ENCODE results near the gene TMPRSS3. TPM values are rescaled to one million over a fixed set of nuclear protein-coding genes. Genes with fewer than 3 reads are reported as not detected.

TMPRSS3 gene
- total and polyA plus RNA-seq, 2 of the 13 experiments (the other 11 are each of a cell fraction or from before 2014, with no cell fraction given) = 2.8 to 16.9 TPM

- peak; percentile 45; the same call in 1 of the 2 replicates for TF ChIP-seq SIX1 (CRISPR knock-in tag; IDR thresholded peaks at IDR 0.05; ENCODE audit: borderline replicate concordance)
- no peak for TF ChIP-seq RFX3 (CRISPR knock-in tag; IDR thresholded peaks at IDR 0.05)
- TF ChIP-seq ADNP (CRISPR knock-in tag; IDR thresholded peaks at IDR 0.05) = no peak
- TF ChIP-seq ZNF768 (CRISPR knock-in tag; IDR thresholded peaks at IDR 0.05) = no peak
- no peak for TF ChIP-seq ZXDC (CRISPR knock-in tag; IDR thresholded peaks at IDR 0.05)
- no peak for TF ChIP-seq RARG (CRISPR knock-in tag; IDR thresholded peaks at IDR 0.05; ENCODE audit: low read depth)
- TF ChIP-seq CREB1 (IDR thresholded peaks at IDR 0.05) = no peak
- no peak for TF ChIP-seq CREB1 (CRISPR knock-in tag; IDR thresholded peaks at IDR 0.05)
- TF ChIP-seq ZC3H4 (CRISPR knock-in tag; IDR thresholded peaks at IDR 0.05; ENCODE audit: borderline replicate concordance) = no peak
- no peak for TF ChIP-seq LCORL (IDR thresholded peaks at IDR 0.05)
- peak; percentile 83 for TF ChIP-seq LCORL (CRISPR knock-in tag; IDR thresholded peaks at IDR 0.05)
- peak; percentile 82 for TF ChIP-seq FOSL2 (CRISPR knock-in tag; IDR thresholded peaks at IDR 0.05)
- no peak for TF ChIP-seq PHB2 (IDR thresholded peaks at IDR 0.05; ENCODE audit: partially characterized antibody)
- no peak for TF ChIP-seq ZNF570 (CRISPR knock-in tag; IDR thresholded peaks at IDR 0.05; ENCODE audit: borderline replicate concordance)
- no peak for TF ChIP-seq BRF2 (CRISPR knock-in tag; IDR thresholded peaks at IDR 0.05)
- TF ChIP-seq IRF9 (CRISPR knock-in tag; IDR thresholded peaks at IDR 0.05; ENCODE audit: borderline replicate concordance) = no peak
- TF ChIP-seq ZNF674 (CRISPR knock-in tag; IDR thresholded peaks at IDR 0.05; ENCODE audit: low read depth) = no peak
- TF ChIP-seq GMEB2 (CRISPR knock-in tag; IDR thresholded peaks at IDR 0.05; ENCODE audit: low read depth) = no peak
- TF ChIP-seq ZNF430 (CRISPR knock-in tag; IDR thresholded peaks at IDR 0.05) = peak; percentile 79; the same call in 1 of the 2 replicates
- peak; percentile 81 for TF ChIP-seq HOXA3 (CRISPR knock-in tag; IDR thresholded peaks at IDR 0.05)
- TF ChIP-seq ZNF512 (CRISPR knock-in tag; IDR thresholded peaks at IDR 0.05) = no peak
- TF ChIP-seq REPIN1 (CRISPR knock-in tag; IDR thresholded peaks at IDR 0.05; ENCODE audit: borderline replicate concordance, low read depth) = peak; percentile 77
Observed at GRCh38 chr21:42386034-42386591, 9.7 kb downstream of the TMPRSS3 start (continued).

Measured in HepG2 (cell line).